KG1 (cell line): ENCODE results near the gene GASK1A.

Experiments used
- DNase-seq: peaks from one replicate; lab custom pipeline; 2025; lab: John Stamatoyannopoulos, UW

Gene GASK1A

DNA sequence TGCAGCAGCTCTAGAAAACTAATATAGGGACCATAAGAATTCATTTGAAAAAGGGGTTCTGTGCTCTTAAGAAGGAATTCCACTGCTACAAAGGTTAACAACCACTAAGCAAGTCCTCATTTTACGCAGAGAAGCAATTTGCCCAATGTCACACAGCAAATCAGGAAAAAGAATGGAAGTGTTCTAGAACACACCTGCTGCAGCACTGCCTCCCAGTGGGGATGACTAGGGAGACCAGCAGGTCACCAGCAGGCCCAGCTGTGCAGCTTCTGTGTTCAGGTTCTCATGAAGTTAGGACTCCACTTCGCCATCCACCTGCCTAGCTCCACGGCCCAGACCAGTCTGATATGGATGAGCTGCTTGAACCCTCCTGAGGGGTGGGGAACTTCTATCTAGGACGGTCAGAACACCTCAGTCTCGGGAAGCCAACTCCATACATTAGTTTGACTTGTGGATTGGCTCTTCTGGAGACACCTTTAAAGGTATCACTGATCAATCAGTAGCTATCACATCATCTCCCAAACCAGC lies 108.2 kb downstream of the GASK1A start:
- no peak for DNase-seq

DNA sequence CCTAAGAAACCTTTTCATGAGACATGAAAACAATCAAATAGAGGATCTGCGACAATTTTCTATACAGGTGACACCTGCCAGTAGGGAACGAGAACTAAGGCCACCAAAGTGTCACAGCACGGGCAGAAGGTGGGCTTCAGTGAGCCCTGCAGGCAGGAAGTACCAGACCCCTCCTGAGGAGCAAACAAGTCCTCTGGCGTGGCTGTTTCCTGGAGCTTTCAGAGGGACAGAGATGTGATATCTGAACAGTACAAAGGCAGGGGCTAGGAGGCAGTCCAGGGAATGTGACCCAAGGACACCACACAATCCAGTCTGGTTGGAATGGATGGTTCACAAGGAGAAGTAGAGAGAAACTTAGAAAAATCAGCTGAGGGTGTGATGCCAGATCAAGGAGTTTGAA lies 110.0 kb downstream of the GASK1A start:
- no peak for DNase-seq

DNA sequence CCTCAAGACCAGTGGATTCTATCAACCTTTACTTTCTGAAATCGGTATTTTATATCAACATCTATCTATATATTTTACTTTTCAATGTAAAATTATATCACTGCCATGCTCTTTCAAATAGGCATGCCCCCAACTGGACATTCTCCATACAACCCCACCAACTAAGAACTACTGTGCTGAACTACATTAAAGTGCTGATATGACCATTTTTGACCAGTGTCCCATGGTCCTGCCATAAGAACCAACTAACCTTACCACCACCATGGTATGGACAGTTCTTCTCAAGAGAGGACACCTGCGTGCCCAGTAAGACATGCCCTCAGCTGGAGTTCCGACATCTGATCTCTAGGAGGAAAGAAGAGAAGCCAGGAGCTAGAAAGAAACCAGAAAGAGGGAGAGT lies 111.1 kb downstream of the GASK1A start:
- no peak for DNase-seq

DNA sequence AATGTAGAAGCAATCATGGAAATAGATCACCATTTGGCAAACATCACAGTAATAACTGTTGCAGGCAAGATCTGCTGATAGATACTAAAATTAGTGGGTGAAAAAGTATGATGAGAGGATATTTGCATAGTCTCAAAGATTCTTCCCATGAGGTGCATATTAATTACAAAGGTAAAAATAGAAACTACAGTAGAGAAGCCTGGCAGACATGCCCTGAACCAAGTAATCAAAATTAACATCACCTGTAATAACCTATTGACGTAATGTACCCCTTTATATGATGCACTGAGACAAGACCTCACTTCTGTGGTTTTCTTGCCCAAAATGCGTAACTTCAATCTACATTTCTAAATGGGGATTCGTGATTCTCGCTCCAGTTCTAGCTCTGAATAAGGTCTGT lies 112.4 kb downstream of the GASK1A start:
- DNase-seq, result no peak

DNA sequence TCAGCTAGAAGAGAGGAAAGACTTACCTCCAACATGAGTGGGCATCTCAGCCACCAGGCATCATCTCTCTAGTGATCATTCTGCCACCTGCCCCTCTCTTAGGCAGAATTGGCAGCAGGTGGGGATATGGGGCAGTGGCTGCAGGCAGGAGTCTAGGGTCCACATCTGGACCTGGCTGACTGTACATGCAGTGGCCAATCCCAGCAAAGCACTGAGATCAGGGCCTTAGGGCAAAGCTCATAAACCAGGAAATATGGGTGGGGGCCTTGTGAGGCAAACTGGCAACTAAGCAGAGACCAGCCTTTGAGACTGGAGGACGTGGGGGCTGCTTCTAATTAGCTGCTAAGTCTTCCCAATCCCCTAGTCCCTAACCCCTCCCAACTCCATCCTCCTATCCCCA lies 113.9 kb downstream of the GASK1A start:
- no peak for DNase-seq

DNA sequence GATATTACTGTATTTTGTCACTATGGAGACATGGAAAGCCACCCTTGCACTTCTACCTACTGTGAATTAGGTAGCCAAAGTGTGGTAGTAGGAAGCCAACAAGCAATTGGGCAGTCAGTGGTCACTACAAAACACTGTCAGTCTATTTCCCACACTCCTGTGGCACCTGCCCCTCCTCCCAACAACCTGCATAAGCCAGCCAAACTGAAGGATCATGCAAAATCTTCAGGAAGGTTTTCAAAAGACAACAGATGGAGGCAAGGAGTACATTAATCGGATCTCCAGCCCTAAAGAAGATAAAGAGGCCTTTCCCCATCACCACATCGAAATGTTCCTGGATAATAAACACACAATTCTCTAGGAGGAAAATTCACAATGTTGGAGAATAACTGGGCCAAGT lies 114.9 kb downstream of the GASK1A start:
- DNase-seq, result no peak

DNA sequence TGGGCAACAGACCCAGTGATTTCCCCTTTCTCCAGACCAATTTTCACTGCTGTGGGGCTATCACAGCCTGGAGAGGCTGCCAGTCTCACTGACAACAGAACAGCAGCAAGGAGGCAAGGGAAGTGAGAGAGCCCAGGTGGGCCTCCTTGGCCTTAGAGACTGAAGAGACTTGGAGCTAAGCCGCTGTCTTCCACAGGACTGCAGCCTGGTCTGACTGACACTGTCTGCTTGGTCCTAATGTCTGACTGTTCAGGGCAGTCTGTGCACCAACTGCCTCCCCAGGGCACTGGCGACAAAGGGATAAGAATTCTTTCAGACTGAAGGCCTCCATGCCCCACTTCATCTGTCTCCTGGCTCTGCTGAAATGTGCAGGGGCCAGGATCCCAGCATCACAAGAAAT lies 115.3 kb downstream of the GASK1A start:
- DNase-seq, result no peak

DNA sequence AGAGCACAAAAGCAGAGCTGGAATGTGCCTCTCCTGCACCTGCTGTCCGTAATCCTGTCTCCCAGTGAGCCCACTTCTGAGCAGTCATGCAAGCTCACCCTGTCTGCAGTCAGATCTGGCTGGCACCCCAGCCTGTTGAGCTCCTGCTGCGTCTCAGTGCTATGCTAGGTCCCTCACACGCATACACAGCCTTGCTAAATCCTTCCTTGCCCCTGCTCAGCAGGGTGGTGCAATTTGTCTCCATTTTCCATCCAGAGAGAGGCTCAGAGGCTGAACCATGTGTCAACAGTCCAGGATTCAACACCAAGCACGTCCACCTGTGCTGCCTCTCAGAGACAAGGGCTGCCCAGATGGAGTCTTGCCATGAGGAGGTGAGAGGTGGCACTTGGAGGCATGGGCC lies 115.7 kb downstream of the GASK1A start:
- DNase-seq, result no peak

DNA sequence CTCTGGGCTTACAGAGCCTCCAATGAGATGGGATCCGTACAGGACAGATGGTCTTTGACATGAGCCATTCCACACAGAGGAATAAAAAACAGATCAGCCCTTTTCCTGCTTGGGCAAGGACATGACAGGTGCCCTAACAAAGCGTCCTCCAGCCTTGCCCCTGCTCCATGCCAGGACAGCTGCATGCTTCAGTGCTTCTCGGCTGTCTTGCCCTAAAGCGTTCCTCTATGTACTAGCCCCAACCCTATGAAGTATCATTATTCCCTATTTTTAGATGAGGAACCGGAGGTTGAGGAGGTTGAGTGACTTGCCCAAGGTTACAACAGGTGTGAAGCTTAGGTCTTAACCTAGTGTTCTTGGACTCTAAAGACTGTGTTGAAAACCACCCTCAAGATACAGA lies 116.3 kb downstream of the GASK1A start:
- DNase-seq, result no peak

DNA sequence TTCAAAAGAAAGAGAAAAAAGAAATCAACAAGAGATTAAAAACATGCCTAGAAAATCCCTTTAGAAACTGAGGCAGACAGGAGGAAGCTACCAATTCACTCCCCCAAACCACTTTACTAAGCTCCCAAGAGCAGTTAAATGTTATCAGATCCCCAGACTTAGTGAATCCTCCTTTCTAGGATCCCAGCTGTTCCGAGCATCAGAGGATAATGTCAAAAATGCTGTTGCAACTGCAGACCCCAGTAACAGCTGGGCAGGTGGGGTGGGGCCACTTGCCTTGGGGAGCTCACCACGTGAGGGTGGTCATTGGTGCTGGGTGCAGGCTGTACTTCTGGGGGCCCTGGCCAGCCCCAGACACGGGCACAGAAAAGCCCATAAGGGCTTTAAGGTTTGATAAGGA lies 117.7 kb downstream of the GASK1A start:
- no peak for DNase-seq

DNA sequence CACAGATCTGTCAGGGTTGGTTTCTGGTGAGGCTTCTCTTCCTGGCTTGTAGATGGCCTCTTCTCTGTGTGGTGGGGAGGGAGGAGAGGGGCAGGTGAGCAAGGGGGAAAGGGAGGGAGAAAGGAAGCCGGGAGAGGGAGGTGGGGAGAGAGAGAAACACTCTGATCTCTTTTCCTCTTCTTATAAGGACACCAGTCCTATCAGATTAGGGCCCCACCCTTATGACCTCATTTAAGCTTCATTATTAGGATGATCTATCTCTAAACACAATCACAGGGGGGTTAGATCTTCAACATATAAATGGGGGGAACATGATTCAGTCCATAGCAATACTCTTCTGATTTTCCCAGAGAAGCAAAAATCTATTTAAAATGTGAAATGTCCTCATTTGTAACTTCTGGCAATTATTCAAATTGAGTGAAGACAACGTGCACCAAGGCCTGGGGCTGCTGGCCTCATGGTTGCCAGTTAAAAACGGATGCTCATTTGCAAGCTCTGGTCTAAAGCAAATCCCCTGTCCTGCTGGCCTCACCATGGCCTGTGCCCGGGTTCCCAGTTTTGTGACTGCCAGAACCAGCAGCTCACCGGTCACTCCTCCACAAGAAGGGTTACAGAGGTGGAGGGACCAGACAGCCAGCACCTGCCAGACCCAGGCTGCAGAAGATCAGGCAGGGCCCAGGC lies 118.4 kb downstream of the GASK1A start:
- DNase-seq, result no peak

DNA sequence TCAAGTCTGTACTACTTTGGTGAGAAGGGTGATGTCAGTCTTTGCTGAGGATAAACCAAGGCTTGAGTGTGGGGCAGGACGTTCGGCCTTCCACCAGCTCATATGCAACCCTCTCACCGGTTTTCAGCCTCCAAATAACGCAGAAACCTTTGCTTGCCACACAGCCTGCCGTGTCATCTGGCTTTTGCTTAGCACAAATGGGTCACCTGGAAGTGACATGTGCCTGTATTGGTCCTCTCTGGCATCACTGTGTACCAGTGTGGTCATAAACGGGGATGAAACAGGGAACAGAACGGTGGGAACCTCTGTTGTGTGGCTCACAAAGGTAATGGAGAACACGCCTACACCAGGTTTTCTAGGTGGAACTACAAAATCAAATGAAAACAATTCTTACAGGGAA lies 119.7 kb downstream of the GASK1A start:
- DNase-seq, result no peak

DNA sequence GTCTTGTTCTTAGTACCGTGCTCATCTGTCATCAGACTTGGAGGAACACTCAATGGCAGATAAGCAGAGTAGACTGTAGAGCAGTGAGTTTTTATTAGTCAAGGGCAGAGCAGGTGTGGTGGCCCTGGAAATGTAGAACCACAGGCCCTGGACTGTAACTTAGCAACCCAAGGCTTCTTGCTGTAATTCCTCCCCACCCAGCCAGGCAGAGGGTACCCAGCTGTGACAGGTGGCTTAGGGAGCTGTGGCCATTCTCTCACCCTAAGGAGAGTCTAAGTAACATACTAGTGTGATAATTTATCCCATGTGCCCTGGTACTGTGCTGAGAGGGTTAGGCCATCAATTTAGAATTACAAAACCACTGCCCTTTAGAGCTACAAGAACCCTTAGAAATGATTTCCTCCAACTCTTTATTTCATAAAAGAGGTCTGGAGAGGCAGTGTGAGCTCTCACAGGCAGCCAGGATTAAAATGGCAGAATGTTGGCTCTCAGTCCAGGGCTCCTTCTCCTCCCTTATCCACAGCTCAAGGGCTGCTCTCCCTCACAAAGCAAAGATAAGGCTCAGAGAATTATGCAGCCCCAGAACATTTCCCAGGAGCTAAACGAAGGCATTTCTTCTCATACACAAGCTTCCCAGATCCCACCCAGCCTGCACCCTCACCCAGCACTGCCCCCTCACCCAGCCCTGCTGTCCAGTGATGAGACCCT lies 123.8 kb downstream of the GASK1A start:
- no peak for DNase-seq

DNA sequence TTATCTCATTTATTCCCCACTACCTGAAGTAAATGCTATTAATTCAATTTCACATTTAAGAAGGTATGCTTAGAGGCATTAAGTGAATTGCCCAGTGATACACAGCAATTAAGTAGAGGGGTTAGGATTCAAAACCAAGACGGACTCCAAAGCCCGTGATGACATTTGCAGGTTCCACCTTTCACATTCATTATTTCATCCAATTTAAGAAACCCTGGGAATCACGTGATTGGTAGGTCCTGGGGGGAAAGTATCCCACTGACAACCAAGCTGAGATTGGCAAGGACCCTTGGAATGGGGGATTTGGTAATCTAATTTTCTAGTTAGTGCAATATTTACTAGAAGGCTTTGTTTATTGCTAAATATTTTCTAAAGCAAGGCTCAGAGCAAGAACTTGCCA lies 124.9 kb downstream of the GASK1A start:
- no peak for DNase-seq

DNA sequence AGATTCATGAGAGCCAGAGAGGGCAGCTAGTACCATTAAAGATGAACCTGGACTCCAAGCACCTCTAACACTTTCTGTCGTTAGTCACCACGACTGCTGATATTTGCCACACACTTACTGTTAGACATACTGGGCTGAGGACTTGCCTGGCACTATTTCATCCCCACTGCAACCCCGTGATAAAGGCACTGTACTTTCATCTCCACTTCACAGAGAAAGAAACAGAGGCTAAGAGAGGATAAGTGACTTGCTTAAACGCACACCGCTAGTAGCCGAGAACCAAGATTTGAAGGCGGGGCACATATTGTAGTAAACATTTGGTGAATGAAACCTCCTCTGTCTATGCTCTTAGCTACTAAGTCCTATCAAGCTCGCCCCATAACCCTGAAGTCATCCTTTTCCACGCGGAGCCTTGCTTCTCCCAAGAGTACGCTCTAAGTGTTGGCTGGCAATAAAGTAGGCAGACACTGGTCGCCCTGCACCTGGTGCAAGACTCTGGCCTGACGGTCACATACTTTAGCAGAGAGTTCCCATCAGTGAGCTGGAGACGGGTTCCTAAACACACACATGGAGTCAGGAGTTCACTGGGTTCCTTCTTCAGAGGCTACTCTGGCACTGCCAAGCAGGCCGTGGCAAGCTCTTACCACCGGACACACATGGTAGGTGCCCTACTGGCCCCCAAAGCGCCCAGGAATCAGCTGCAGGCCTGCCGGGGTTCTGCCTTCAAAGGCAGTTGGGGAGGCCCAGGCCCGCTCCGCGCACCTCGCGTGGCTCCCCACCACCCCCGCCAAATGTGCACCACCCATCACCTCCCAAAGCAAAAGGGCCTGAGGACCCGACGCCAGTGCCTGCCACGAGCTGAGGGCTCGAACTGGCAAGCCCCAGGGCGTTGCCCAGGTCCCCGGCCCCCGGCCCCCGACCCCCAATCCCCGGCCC lies 125.8 kb downstream of the GASK1A start:
- no peak for DNase-seq

DNA sequence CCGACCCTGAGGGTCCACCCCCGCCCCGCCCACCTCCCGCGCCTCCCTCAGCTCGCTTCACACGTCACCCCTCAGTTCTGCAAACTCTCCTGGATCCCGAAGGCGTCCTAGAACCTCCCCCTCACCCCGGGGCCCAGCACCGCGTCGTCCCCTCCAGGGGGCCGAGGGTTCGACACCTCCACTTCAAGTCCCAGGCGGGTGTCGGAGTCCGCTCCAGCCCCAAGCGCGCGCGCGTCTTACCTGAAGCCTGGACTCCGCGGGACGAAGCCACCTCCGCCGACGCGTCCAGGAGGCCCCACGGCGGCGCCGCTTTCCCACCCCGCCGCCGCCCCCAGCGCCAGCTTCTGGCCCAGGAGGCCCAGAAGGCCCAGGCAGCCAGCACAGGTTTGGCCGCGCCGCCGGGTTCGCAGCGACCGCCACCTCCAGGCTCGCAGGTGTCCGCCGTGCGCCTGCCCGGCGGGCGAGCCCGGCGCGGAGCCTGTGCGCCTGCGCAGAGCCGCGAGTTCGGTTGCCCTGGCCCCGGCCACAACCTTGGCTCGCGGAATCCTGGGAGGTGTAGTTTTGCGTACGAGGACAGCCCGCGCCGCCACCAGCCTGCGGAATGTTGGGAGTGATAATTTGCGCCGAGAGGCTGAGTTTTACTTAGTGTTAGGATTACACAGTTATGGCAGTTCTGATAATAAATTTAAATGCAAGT lies 126.6 kb downstream of the GASK1A start, which contains the start of gene POMGNT2:
Gene POMGNT2, minus strand, starts transcription at position 484 of the 697 bp plus-strand sequence. CDS start 24,648 bp downstream, outside the sequence.
- peak; percentile 82 for DNase-seq

DNA sequence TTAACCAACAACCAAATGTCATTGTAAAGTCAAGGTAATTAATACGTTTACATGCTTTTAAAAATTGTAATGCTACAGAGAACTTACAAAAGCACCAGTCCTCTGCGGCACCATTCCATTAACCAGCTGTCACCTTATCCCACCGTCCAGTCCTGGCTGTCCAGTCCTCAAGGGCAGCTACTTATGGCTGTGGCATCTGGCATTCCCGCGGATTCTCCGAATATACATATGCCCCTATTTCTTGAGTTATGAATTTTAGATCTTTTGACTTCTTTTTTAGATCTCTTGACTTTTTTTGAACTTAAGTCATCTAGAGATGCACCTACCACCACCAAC lies 127.2 kb downstream of the GASK1A start:
- DNase-seq, result no peak
